ENCODE measurements around the gene GAK. TPM values are rescaled to one million over a fixed set of nuclear protein-coding genes. Genes with fewer than 3 reads are reported as not detected.

Gene GAK
- total and polyA plus RNA-seq, 5 donors, result 35.5 to 45.6 (median 39.4) TPM

GRCh38 chr4:956531-957230 is 24.6 kb upstream of the GAK start:
- intact Hi-C loops (cut with DNase I), result no loop called here
- DNase-seq, result peak in 2 of 3 donors; percentile 5 to 41

GRCh38 chr4:955931-956381 is 23.8 kb upstream of the GAK start:
- no peak overlapping the region for H3K4me3 ChIP-seq (ENCODE audit: low read length)
- H3K9me3 ChIP-seq (ENCODE audit: control insufficient read depth, low read length), result no peaks in the 10 kb centered on the region
- no peaks in the 10 kb centered on the region for H3K4me1 ChIP-seq (ENCODE audit: control insufficient read depth, insufficient read depth, low read length)
- 81% methylated on average over 12 of the region's 12 CpGs for WGBS
- no peaks in the 10 kb centered on the region for H3K27me3 ChIP-seq (ENCODE audit: control insufficient read depth, insufficient read depth)
- intact Hi-C loops (cut with DNase I), result no loop called here
- H3K27ac ChIP-seq (ENCODE audit: low read length), result no peak overlapping the region
- DNase-seq (peak in 2 of 3 donors; percentile 6 to 44), ATAC-seq (no peak)

More at GRCh38 chr4:956531-957230, 24.6 kb upstream of the GAK start:
- H3K27ac ChIP-seq (ENCODE audit: low read length), result no peak overlapping the region
- WGBS, result 82% methylated on average over 14 of the region's 14 CpGs
- no peaks in the 10 kb centered on the region for H3K9me3 ChIP-seq (ENCODE audit: control insufficient read depth, low read length)
- H3K27me3 ChIP-seq (ENCODE audit: control insufficient read depth, insufficient read depth), result no peaks in the 10 kb centered on the region
- no peak overlapping the region for H3K4me3 ChIP-seq (ENCODE audit: low read length)
- no peaks in the 10 kb centered on the region for H3K4me1 ChIP-seq (ENCODE audit: control insufficient read depth, insufficient read depth, low read length)
- no peak for ATAC-seq

- Histone ChIP-seq H3K4me1 (ENCODE audit: control insufficient read depth, insufficient read depth, low read length) (no peaks in the 10 kb centered on the region), H3K27me3 (ENCODE audit: control insufficient read depth, insufficient read depth) (no peaks in the 10 kb centered on the region), H3K9me3 (ENCODE audit: control insufficient read depth, low read length) (no peaks in the 10 kb centered on the region), H3K27ac (ENCODE audit: low read length) (no peak overlapping the region), H3K4me3 (ENCODE audit: low read length) (no peak overlapping the region)
- intact Hi-C loops (cut with DNase I), result no loop called here
- WGBS, result 90% methylated on average over 33 of the region's 33 CpGs
- ATAC-seq, result no peak
- peak in 2 of 3 donors; percentile 6 to 60 for DNase-seq
Observed at GRCh38 chr4:955161-955921, 23.2 kb upstream of the GAK start.

- Histone ChIP-seq H3K4me1 (ENCODE audit: control insufficient read depth, insufficient read depth, low read length) (no peaks in the 10 kb centered on the region), H3K27ac (ENCODE audit: low read length) (no peak overlapping the region), H3K9me3 (ENCODE audit: control insufficient read depth, low read length) (no peaks in the 10 kb centered on the region), H3K4me3 (ENCODE audit: low read length) (no peak overlapping the region), H3K27me3 (ENCODE audit: control insufficient read depth, insufficient read depth) (no peaks in the 10 kb centered on the region)
- intact Hi-C loops (cut with DNase I), result no loop called here
- 91% methylated on average over 17 of the region's 17 CpGs for WGBS
- ATAC-seq (no peak), DNase-seq (peak in 1 of 3 donors; percentile 25)
Observed at GRCh38 chr4:954211-955020, 22.3 kb upstream of the GAK start.

- Histone ChIP-seq H3K4me3 (ENCODE audit: low read length) (no peak overlapping the region), H3K9me3 (ENCODE audit: control insufficient read depth, low read length) (no peaks in the 10 kb centered on the region), H3K4me1 (ENCODE audit: control insufficient read depth, insufficient read depth, low read length) (no peaks in the 10 kb centered on the region), H3K27ac (ENCODE audit: low read length) (no peak overlapping the region), H3K27me3 (ENCODE audit: control insufficient read depth, insufficient read depth) (no peaks in the 10 kb centered on the region)
- DNase-seq, result no peak
- no peak for ATAC-seq
- intact Hi-C loops (cut with DNase I), result no loop called here
- 98% methylated on average over 13 of the region's 13 CpGs for WGBS
Observed at GRCh38 chr4:953574-953915, 21.4 kb upstream of the GAK start.

- ATAC-seq (no peak), DNase-seq (peak in 2 of 3 donors; percentile 46 to 53)
- intact Hi-C loops (cut with DNase I), result no loop called here
- Histone ChIP-seq H3K9me3 (ENCODE audit: control insufficient read depth, low read length) (no peaks in the 10 kb centered on the region), H3K4me1 (ENCODE audit: control insufficient read depth, insufficient read depth, low read length) (no peaks in the 10 kb centered on the region), H3K27me3 (ENCODE audit: control insufficient read depth, insufficient read depth) (no peaks in the 10 kb centered on the region), H3K4me3 (ENCODE audit: low read length) (no peak overlapping the region), H3K27ac (ENCODE audit: low read length) (no peak overlapping the region)
- 95% methylated on average over 28 of the region's 28 CpGs for WGBS
Observed at GRCh38 chr4:952881-953573, 20.9 kb upstream of the GAK start.

GRCh38 chr4:951594-952468 is 19.7 kb upstream of the GAK start:
- WGBS, result 86% methylated on average over 23 of the region's 23 CpGs
- Histone ChIP-seq H3K27me3 (ENCODE audit: control insufficient read depth, insufficient read depth) (no peaks in the 10 kb centered on the region), H3K9me3 (ENCODE audit: control insufficient read depth, low read length) (no peaks in the 10 kb centered on the region), H3K27ac (ENCODE audit: low read length) (no peak overlapping the region), H3K4me3 (ENCODE audit: low read length) (no peak overlapping the region), H3K4me1 (ENCODE audit: control insufficient read depth, insufficient read depth, low read length) (no peaks in the 10 kb centered on the region)
- DNase-seq (peak in 1 of 3 donors; percentile 44), ATAC-seq (no peak)
- intact Hi-C loops (cut with DNase I), result no loop called here

- ATAC-seq, result no peak
- no peaks in the 10 kb centered on the region for H3K9me3 ChIP-seq (ENCODE audit: control insufficient read depth, low read length)
- H3K27me3 ChIP-seq (ENCODE audit: control insufficient read depth, insufficient read depth), result no peaks in the 10 kb centered on the region
- 76% methylated on average over 7 of the region's 7 CpGs for WGBS
- peak in 1 of 3 donors; percentile 5 for DNase-seq
- intact Hi-C loops (cut with DNase I), result no loop called here
- no peaks in the 10 kb centered on the region for H3K4me1 ChIP-seq (ENCODE audit: control insufficient read depth, insufficient read depth, low read length)
- no peak overlapping the region for H3K4me3 ChIP-seq (ENCODE audit: low read length)
- H3K27ac ChIP-seq (ENCODE audit: low read length), result no peak overlapping the region
Observed at GRCh38 chr4:951186-951585, 19.1 kb upstream of the GAK start.

- intact Hi-C loops (cut with DNase I), result no loop called here
Observed at GRCh38 chr4:950136-951020, 18.3 kb upstream of the GAK start.

More at GRCh38 chr4:950136-951020, 18.3 kb upstream of the GAK start:
- H3K9me3 ChIP-seq (ENCODE audit: control insufficient read depth, low read length), result no peaks in the 10 kb centered on the region
- DNase-seq (peak in 2 of 3 donors; percentile 40 to 43), ATAC-seq (no peak)
- 90% methylated on average over 30 of the region's 30 CpGs for WGBS
- H3K27ac ChIP-seq (ENCODE audit: low read length), result no peak overlapping the region
- H3K27me3 ChIP-seq (ENCODE audit: control insufficient read depth, insufficient read depth), result no peaks in the 10 kb centered on the region
- H3K4me1 ChIP-seq (ENCODE audit: control insufficient read depth, insufficient read depth, low read length), result no peaks in the 10 kb centered on the region
- H3K4me3 ChIP-seq (ENCODE audit: low read length), result no peak overlapping the region

All from right cardiac atrium (tissue), 5 donors.